C4-2B (cell line): ENCODE measurements around the gene KCNIP1.

ENCODE experiments used
- CTCF ChIP-seq: fragments of 450-650 bp; conservative IDR thresholded peaks from 2 replicates; pipeline ENCODE4 v1.5.1; 2017; ENCODE audit warnings: mild to moderate bottlenecking
- ZFX ChIP-seq: fragments of 450-650 bp; IDR thresholded peaks from 2 replicates; pipeline ENCODE4 v1.6.1; 2017

GRCh38 chr5:170636801-170637477 is 133.1 kb downstream of the KCNIP1 start:
- no peak for TF ChIP-seq CTCF
- no peak for TF ChIP-seq ZFX
